KOPT-K1 (cell line): ENCODE measurements around the gene PLEKHA6.

ENCODE experiments used
- H3K27ac ChIP-seq: fragments of 200-600 bp; sonication (generic); 2 replicates; pipeline ENCODE4 v1.5.1; 2016; ENCODE audit warnings: antibody characterized with exemption, mild to moderate bottlenecking, low read depth, low read length; ENCODE audit not compliant: poor library complexity, severe bottlenecking
- H3K36me3 ChIP-seq: fragments of 200-600 bp; sonication (generic); 2 replicates; pipeline ENCODE4 v1.5.1; 2017; ENCODE audit warnings: antibody characterized with exemption, mild to moderate bottlenecking, low read length, moderate library complexity; ENCODE audit not compliant: insufficient read depth
- H3K9me3 ChIP-seq: fragments of 200-600 bp; sonication (generic); 2 replicates; pipeline ENCODE4 v1.5.1; 2017; ENCODE audit warnings: antibody characterized with exemption, low read length, mild to moderate bottlenecking; ENCODE audit not compliant: insufficient read depth, poor library complexity, severe bottlenecking

PLEKHA6 gene

DNA sequence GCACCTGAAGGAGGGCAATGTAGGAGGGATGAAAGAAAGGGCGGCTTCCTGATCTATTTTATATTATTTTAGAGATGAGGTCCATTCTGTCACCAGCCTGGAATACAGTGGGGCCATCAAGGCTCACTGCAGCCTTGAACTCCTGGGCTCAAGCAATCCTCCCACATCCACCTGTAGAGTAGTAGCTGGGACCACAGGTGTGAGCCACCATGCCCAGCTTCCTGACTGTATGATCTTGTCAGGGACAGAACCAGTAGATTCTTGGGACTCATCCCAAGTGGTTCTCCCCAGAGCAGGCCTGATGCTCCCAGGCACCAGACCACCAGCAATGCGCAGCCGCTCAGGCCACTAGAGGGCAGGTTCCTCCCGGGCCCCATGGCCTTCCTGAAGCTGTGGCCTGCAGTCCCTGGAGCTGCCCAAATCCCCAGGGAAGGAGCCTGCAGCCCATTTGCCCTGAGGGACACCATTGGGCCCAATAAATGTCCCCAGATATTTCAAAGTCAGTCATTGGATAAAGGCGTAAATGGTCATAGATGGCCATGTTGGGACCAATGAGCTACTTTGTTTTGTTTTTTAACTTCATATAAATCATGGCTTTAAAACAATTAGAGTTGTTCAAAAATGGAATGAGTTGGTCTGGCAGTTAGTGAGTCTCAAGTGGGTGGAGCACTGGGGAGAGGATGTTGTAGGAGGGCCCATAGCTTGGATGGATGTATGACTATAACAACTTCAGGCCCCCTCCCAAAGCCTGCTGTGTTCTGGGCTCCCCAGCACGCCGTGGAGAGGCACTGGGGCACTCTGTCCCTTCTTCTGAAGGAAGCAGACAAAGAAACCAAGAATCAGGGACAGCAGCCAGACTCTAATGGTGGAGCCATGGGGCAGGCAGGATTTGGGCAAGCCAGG, 101.3 kb downstream of the PLEKHA6 start:
- no peaks in the 10 kb centered on the region for H3K36me3 ChIP-seq
- no peaks in the 10 kb centered on the region for H3K9me3 ChIP-seq
- no peak overlapping the region for H3K27ac ChIP-seq

DNA sequence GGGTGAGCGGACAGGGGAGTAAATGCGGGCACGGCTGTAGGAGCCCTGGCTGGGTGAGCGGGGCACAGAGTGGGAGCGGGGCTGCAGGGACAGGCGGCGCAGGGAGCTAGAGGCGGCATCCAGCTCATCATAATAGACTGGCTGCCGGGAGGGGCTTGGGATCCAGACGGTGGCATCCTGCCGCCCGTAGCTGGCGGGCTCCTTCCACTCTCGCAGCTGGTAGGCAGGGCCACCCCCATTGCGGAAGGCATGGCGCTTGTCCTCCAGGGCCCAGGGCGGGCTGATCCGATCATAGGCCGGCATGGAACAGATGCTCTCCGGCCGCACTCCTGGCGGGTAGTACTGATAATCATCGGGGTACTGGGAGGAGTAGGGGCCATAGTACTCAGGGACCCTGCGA, 102.3 kb downstream of the PLEKHA6 start:
- Histone ChIP-seq H3K36me3 (no peaks in the 10 kb centered on the region), H3K27ac (no peak overlapping the region), H3K9me3 (no peaks in the 10 kb centered on the region)

DNA sequence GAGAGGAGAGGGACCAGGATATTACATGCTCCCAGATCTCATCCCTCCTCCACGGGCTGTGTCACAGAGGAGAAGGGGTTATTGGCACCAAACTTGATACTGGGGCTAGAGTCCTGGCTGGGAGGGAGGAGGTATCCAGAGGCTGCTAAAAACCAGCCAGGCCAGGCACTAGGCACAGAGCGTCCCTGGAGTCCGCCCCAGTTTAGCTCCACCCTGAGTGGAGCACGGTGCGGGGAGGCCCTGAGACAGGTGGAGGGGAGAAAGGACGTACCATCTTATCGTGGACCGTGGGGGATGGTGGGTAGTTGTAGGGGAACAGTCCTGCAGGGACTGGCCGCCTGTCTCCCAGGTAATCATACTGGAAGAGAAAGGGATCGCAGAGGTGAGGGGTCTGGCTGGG, 103.2 kb downstream of the PLEKHA6 start:
- Histone ChIP-seq H3K9me3 (no peaks in the 10 kb centered on the region), H3K27ac (no peak overlapping the region), H3K36me3 (no peaks in the 10 kb centered on the region)

DNA sequence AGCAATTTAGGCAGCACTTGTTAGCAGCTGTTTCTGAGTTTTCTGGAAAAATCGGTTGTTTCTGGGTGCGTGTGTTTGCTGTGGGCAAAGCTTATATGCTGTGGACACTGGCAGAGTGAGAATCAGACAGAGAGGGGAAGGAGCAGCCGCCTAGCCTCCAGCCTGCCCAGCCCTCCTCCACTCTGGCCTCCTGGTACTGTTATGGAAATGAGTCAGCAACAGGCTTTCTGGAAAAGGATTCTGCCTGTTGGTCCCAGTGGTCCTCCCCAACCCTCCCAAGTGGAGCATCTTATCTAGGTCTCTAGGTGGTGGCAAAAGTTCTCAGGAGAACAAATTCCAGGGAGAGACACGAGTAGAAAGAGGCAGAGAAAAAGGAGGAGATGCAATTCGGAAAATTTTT, 103.8 kb downstream of the PLEKHA6 start:
- no peaks in the 10 kb centered on the region for H3K9me3 ChIP-seq
- H3K36me3 ChIP-seq = no peaks in the 10 kb centered on the region
- H3K27ac ChIP-seq = no peak overlapping the region

DNA sequence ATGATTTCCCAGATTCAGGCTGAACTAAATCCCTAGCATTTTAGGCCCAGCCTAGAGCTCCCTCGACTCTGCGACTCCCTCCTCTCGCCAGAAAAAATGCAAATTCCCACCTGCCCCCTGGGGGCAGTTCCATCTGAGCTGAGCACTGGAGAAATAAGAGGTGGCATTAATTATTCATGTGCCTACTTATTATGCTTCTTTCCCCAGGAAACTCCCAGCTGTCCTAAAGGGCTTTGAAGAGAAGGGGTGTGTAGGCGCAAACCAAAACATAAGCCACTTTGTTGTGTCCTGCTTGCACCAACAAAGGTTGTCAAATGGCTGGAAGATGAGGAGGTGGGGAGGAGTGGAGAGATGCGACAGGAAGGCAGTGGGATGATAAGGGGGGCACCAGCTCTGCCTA, 104.5 kb downstream of the PLEKHA6 start:
- no peaks in the 10 kb centered on the region for H3K36me3 ChIP-seq
- no peak overlapping the region for H3K27ac ChIP-seq
- H3K9me3 ChIP-seq = no peaks in the 10 kb centered on the region

DNA sequence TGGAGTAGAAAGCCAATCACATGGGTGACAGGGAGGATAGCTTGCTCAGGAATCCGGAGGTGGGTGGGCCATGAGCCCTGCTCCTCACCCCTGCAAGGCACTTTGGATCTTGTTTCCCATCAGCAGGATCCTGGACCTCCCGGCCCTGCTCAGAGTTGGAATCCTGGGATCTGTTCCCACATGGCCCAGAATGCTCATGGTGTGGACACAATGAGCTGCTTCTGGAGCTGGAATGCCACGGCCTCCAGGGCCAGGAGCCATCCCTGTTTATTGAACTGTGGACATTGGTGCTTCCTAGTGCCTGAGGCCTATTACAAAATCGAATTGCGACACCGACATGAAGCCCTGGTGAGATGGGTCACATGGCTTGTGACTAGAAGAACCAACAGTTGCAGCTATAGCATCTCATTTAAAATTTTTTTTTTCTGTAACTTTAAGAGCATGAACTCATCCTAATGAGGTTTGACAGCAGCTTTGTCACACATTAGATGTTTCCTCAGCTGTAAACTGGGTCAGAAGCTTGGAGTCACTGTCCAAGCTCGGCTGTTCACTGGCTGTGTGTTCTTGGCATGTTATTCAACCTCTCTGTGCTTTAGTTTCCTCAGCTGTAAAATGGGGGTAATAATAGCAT, 105.6 kb downstream of the PLEKHA6 start:
- Histone ChIP-seq H3K27ac (no peak overlapping the region), H3K36me3 (no peaks in the 10 kb centered on the region), H3K9me3 (no peaks in the 10 kb centered on the region)

DNA sequence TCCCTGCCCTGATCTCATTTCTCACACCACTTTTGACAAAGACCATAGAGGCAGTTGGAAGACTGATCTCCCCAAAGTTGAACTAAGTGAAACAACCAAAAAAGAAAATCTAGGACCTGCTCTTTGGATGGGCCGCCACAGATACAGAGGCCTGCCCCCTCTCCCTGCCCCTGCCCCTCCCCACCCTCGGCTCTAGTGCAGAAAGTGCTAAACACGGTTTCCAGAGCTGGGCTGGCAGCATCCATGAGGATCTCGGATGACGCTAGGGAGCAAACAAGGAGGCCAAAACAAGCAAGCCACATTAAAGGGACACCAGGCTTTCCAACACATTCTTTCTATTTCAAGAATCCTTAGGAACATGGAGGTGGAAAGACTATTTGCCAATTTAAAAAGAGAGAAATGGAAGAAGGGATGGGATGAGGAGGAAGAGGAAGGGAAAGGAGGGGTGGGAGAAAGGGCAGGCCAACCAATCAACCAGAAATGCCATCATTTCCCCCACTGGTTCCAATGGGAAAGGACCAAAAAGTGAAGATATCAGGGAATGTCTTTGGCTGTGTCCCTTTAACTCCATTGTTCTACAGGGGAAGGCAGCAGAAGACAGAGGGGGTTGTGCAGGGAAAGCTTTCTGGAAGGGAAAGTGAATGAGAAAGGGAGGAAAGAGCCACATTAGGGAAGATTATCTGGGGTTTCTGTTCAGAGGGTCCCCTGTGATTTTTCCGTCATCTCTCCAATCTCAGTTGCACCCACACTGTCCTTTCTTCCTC, 107.6 kb downstream of the PLEKHA6 start:
- Histone ChIP-seq H3K9me3 (no peaks in the 10 kb centered on the region), H3K27ac (no peak overlapping the region), H3K36me3 (no peaks in the 10 kb centered on the region)

DNA sequence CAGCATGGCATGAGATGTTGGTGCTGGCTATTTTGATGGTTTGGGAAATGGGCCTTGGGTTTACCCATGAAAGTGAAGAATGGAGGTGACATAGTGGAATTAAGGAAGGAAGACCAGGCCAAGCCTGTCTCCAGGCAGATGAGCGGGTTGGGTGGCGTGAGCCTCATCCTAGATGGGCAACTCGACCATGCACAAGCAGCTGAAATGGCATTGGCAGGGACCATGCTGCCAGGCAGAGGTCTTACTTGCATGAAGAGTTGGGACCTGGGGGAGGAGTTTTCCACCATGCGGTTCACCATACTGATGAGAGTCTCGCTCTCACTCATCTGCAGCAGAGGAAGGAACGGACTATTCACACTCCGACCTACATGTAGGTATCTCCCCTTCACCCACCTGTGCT, 108.4 kb downstream of the PLEKHA6 start:
- Histone ChIP-seq H3K9me3 (no peaks in the 10 kb centered on the region), H3K36me3 (no peaks in the 10 kb centered on the region), H3K27ac (no peak overlapping the region)

DNA sequence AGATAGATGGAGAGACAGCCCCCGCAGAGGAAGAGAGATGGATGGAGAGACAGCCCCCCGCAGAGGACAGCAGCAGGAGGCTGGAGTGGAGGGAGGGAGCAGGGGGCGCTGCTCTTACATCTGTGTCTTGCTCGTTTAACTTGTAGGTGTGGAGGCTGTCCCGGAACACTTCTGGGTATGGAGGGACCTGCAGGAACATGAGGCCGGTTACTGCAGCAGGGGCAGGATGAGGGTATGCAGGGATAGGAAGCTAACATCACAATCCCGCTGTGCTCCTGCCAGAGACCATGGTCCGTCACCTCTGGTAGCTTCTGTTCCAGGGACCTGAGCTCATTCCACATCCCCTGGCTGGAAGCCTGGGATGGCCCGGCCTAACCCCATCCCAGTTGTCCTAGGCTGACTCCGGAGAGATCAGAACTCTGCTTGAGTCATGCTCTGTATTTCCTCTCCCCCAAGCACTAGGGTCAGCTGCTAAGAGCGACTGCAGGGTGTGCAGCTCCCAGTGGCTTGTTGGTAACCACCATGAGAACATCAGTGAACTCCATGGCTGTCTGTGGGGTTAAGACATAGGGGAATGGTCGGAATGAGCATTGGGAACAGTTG, 109.2 kb downstream of the PLEKHA6 start:
- Histone ChIP-seq H3K36me3 (no peaks in the 10 kb centered on the region), H3K9me3 (no peaks in the 10 kb centered on the region), H3K27ac (no peak overlapping the region)

DNA sequence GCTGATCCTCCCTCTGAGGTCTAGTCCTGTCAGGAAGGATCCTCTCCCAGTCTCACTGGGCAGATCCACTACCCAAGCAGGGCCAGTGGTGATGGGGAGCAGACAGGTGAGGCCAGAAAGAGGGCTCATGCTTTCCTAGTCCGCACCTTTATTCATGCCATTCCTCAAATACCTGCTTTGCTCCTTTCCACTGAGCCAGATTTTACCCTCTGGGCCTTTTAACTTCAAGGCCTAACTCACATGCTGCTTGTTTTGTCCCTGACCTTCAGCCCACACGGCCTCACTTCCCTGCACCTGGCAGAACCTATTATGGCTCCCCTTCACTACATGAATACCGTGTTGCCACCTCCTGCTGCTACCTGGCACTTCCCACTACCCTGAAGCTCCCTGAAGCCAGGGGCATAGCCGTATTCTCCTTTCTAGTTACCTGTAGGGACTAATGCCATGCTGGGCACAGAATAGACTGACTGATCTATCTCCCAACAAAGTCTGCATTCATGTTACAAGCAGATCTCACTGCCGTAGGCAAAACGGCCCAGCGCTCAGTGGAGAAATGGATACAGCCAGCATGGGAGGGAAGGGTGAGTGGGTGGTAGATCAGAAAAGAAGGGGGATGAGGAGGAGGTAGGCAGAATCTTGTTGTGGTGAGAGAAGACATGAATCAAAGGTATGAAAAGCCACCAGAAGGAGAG, 109.8 kb downstream of the PLEKHA6 start:
- H3K9me3 ChIP-seq = no peaks in the 10 kb centered on the region
- no peaks in the 10 kb centered on the region for H3K36me3 ChIP-seq
- no peak overlapping the region for H3K27ac ChIP-seq

DNA sequence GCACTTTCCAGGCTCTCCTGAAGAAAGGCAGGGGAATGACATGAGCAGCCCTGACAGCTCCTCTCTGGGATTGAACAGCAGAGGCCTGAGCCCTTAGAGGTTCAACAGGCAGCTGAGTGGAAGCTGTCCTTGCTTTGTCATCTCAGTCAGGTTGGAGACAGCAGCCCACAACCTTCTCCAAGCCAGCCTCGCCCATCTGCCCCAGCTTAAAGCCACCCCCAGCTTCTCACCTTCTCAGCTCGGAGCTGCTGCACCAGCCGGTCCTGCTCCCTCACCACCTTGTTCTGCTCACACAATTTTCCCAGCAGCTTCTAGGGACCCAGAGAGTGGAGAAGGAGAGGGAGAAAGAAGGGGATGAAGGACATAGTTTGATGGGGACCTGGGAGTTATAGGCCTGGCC, 110.8 kb downstream of the PLEKHA6 start:
- no peaks in the 10 kb centered on the region for H3K9me3 ChIP-seq
- H3K36me3 ChIP-seq = no peaks in the 10 kb centered on the region
- H3K27ac ChIP-seq = no peak overlapping the region

DNA sequence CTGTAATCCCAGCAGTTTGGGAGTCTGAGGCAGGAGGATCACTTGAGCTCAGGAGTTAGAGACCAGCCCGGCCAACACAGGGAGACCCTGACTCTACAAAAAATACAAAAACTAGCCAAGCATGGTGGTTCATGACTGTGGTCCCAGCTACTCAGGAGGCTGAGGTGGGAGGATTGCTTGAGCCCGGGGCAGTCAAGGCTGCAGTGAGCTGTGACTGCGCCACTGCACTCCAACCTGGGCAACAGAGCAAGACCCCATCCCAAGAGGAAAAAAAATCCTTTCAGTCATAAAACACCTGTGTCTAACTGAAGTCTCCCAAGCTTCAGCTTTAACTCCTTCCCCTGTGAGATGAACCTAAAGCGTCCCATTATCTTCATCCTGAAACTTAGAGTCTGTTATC, 112.9 kb downstream of the PLEKHA6 start:
- no peaks in the 10 kb centered on the region for H3K36me3 ChIP-seq
- no peaks in the 10 kb centered on the region for H3K9me3 ChIP-seq
- H3K27ac ChIP-seq = no peak overlapping the region

DNA sequence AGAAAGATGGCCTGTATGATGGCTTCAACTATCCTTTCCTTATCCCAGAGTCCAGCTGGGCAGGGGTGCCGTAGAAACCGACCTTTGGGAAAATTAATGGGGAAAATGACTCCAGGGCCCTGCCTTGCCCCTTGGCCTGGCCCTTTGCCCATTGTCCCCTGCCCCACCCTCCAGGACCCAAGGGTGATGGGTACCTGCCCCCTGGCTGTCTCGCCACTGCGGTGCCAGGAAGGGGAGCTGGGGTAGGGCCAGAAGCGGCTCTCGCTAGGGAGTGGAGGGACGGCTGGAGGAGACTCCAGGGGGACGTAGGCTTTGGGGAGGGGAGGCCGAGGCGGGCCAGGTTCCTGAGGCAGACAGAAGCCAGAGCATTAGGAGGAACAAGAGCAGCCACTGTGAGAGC, 116.8 kb downstream of the PLEKHA6 start:
- H3K9me3 ChIP-seq = no peaks in the 10 kb centered on the region
- H3K27ac ChIP-seq = no peak overlapping the region
- no peaks in the 10 kb centered on the region for H3K36me3 ChIP-seq

DNA sequence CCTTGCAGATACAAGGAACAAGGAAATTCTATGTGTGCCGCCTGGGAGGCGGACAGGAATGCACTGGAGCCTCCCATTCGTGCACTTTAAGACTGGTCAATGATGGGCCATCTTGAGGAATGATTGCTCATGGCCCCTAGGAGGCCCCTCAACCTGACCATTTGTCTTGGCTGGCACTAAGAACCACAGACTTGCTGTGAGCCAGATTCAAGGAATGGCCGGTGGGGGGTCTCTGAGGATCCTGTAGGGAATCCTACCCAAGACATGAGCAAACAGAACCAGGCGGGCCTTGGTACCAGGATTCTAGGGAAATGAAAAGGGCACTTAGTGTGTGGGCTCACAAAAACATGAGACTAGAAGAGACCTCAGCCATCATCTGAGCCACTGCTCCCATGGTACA, 117.8 kb downstream of the PLEKHA6 start:
- H3K9me3 ChIP-seq = no peaks in the 10 kb centered on the region
- H3K27ac ChIP-seq = no peak overlapping the region
- no peaks in the 10 kb centered on the region for H3K36me3 ChIP-seq
